Neural progenitor cell (in vitro differentiated cells): Measurements from ENCODE around the gene LLCFC1. TPM values are rescaled to one million over a fixed set of nuclear protein-coding genes. Genes with fewer than 3 reads are reported as not detected.

Experiments
- DNase-seq: peaks from one replicate; pipeline ENCODE4 v3.0.0-alpha.2; 2016; ENCODE audit warnings: low spot score
- H2AFZ ChIP-seq: fragments of 200-600 bp; sonication (generic); replicated peaks from 2 replicates; pipeline ENCODE4 v1.6.1; 2016; ENCODE audit warnings: antibody characterized with exemption
- H3F3A ChIP-seq: fragments of 200-600 bp; sonication (generic); 2 replicates; pipeline ENCODE4 v1.6.1; 2016; ENCODE audit warnings: antibody characterized with exemption, low read depth
- H3K27ac ChIP-seq: fragments of 200-600 bp; sonication (generic); 2 replicates; pipeline ENCODE4 v1.5.1; 2016; ENCODE audit warnings: mild to moderate bottlenecking
- H3K27me3 ChIP-seq: fragments of 200-600 bp; sonication (generic); 2 replicates; pipeline ENCODE4 v1.6.1; 2016; ENCODE audit warnings: mild to moderate bottlenecking, moderate library complexity
- H3K36me3 ChIP-seq: fragments of 200-600 bp; sonication (generic); 2 replicates; pipeline ENCODE4 v1.5.1; 2016
- H3K4me1 ChIP-seq: fragments of 200-600 bp; sonication (generic); 2 replicates; pipeline ENCODE4 v1.6.1; 2016; ENCODE audit warnings: mixed run types
- H3K4me2 ChIP-seq: fragments of 200-600 bp; sonication (generic); 2 replicates; pipeline ENCODE4 v1.6.1; 2016
- H3K4me3 ChIP-seq: fragments of 200-600 bp; sonication (generic); 2 replicates; pipeline ENCODE4 v1.5.1; 2016
- H3K79me2 ChIP-seq: fragments of 200-600 bp; sonication (generic); 2 replicates; pipeline ENCODE4 v1.6.1; 2016; ENCODE audit warnings: low read depth
- H3K9ac ChIP-seq: fragments of 200-600 bp; sonication (generic); 2 replicates; pipeline ENCODE4 v1.6.1; 2016
- H3K9me3 ChIP-seq: fragments of 200-600 bp; sonication (generic); 2 replicates; pipeline ENCODE4 v1.5.1; 2016; ENCODE audit warnings: low read depth
- H4K20me1 ChIP-seq: fragments of 200-600 bp; sonication (generic); 2 replicates; pipeline ENCODE4 v1.6.1; 2016; ENCODE audit warnings: low read depth
- H3K27ac Mint-ChIP-seq: 3 replicates; pipeline ENCODE4 v1.8.0; 2021; ENCODE audit warnings: mixed read lengths
- H3K27me3 Mint-ChIP-seq: 2 replicates; pipeline ENCODE4 v1.8.0; 2022; ENCODE audit warnings: low read depth, mild to moderate bottlenecking, inconsistent platforms, moderate library complexity, mixed read lengths; ENCODE audit not compliant: insufficient read depth
- H3K36me3 Mint-ChIP-seq: 3 replicates; pipeline ENCODE4 v1.8.0; 2021; ENCODE audit warnings: mixed read lengths
- H3K4me1 Mint-ChIP-seq: 3 replicates; pipeline ENCODE4 v1.8.0; 2021; ENCODE audit warnings: mixed read lengths
- H3K4me3 Mint-ChIP-seq: 3 replicates; pipeline ENCODE4 v1.8.0; 2021; ENCODE audit warnings: mild to moderate bottlenecking, moderate library complexity, mixed read lengths
- H3K9me3 Mint-ChIP-seq: 3 replicates; pipeline ENCODE4 v1.8.0; 2020; ENCODE audit warnings: mixed read lengths
- CTCF ChIP-seq: fragments of 200-600 bp; sonication (generic); IDR thresholded peaks from 2 replicates; pipeline ENCODE4 v1.5.1; 2017; ENCODE audit warnings: antibody characterized with exemption, mild to moderate bottlenecking
- EZH2 ChIP-seq: fragments of 200-600 bp; sonication (generic); IDR thresholded peaks from 2 replicates; pipeline ENCODE4 v1.6.1; 2017; ENCODE audit warnings: antibody characterized with exemption, mild to moderate bottlenecking, moderate library complexity
- EZH2phosphoT487 ChIP-seq: fragments of 200-600 bp; sonication (generic); IDR thresholded peaks from 2 replicates; pipeline ENCODE4 v1.6.1; 2017; ENCODE audit warnings: antibody characterized with exemption
- total RNA-seq: library from RNA; depleted of rRNA; stranded (reverse); fragments of >200 nt; gene quantifications from 2 replicates; pipeline ENCODE4 v1.2.3, GENCODE V29; 2015; ENCODE audit warnings: low replicate concordance

LLCFC1 gene
- total RNA-seq, 1 donor from 2014 or later = not detected

GRCh38 chr7:142954680-142955268 is 15.5 kb downstream of the LLCFC1 start:
- no peak overlapping the region for H3K4me3 ChIP-seq
- Mint-ChIP-seq H3K27me3 (peaks cover 2% of the 10 kb centered on the region), H3K27ac (no peak overlapping the region), H3K4me3 (no peak overlapping the region), H3K36me3 (no peaks in the 10 kb centered on the region), H3K9me3 (peaks cover 5% of the 10 kb centered on the region), H3K4me1 (no peaks in the 10 kb centered on the region)
- H2AFZ ChIP-seq = no peak overlapping the region
- H3K9me3 ChIP-seq = no peaks in the 10 kb centered on the region
- H3K36me3 ChIP-seq = no peaks in the 10 kb centered on the region
- no peak overlapping the region for H3K4me2 ChIP-seq
- no peaks in the 10 kb centered on the region for H3K79me2 ChIP-seq
- no peaks in the 10 kb centered on the region for H3F3A ChIP-seq
- H4K20me1 ChIP-seq = no peaks in the 10 kb centered on the region
- DNase-seq = no peak
- no peak overlapping the region for H3K9ac ChIP-seq
- no peaks in the 10 kb centered on the region for H3K27me3 ChIP-seq
- no peak overlapping the region for H3K27ac ChIP-seq
- no peaks in the 10 kb centered on the region for H3K4me1 ChIP-seq
- TF ChIP-seq EZH2 = no peak
- TF ChIP-seq EZH2phosphoT487 = no peak
- no peak for TF ChIP-seq CTCF

GRCh38 chr7:142956951-142957623 is 17.8 kb downstream of the LLCFC1 start:
- TF ChIP-seq EZH2 (no peak), EZH2phosphoT487 (no peak), CTCF (no peak)
- Histone ChIP-seq H2AFZ (no peak overlapping the region), H3K4me3 (no peak overlapping the region), H3K9ac (no peak overlapping the region), H3F3A (no peaks in the 10 kb centered on the region), H3K9me3 (no peaks in the 10 kb centered on the region), H4K20me1 (no peaks in the 10 kb centered on the region), H3K4me1 (peaks cover 2% of the 10 kb centered on the region), H3K79me2 (no peaks in the 10 kb centered on the region), H3K4me2 (no peak overlapping the region), H3K36me3 (no peaks in the 10 kb centered on the region), H3K27me3 (no peaks in the 10 kb centered on the region), H3K27ac (no peak overlapping the region)
- H3K27ac Mint-ChIP-seq = no peak overlapping the region
- peaks cover 5% of the 10 kb centered on the region for H3K9me3 Mint-ChIP-seq
- DNase-seq = no peak
- H3K4me3 Mint-ChIP-seq = no peak overlapping the region
- no peaks in the 10 kb centered on the region for H3K4me1 Mint-ChIP-seq
- H3K36me3 Mint-ChIP-seq = no peaks in the 10 kb centered on the region
- H3K27me3 Mint-ChIP-seq = peaks cover 4% of the 10 kb centered on the region

- no peak overlapping the region for H3K27ac ChIP-seq
- no peaks in the 10 kb centered on the region for H3F3A ChIP-seq
- no peak for DNase-seq
- no peaks in the 10 kb centered on the region for H3K36me3 ChIP-seq
- peaks cover 5% of the 10 kb centered on the region for H3K9me3 Mint-ChIP-seq
- no peaks in the 10 kb centered on the region for H3K9me3 ChIP-seq
- H3K4me2 ChIP-seq = no peak overlapping the region
- no peak overlapping the region for H2AFZ ChIP-seq
- no peak overlapping the region for H3K9ac ChIP-seq
- H3K4me1 ChIP-seq = peaks cover 9% of the 10 kb centered on the region
- no peak overlapping the region for H3K4me3 ChIP-seq
- H3K27ac Mint-ChIP-seq = no peak overlapping the region
- peaks cover 6% of the 10 kb centered on the region for H3K4me1 Mint-ChIP-seq
- no peaks in the 10 kb centered on the region for H3K79me2 ChIP-seq
- H4K20me1 ChIP-seq = no peaks in the 10 kb centered on the region
- no peaks in the 10 kb centered on the region for H3K27me3 ChIP-seq
- H3K36me3 Mint-ChIP-seq = no peaks in the 10 kb centered on the region
- no peak for TF ChIP-seq CTCF
- no peak for TF ChIP-seq EZH2phosphoT487
- TF ChIP-seq EZH2 = no peak
- peaks cover 4% of the 10 kb centered on the region for H3K27me3 Mint-ChIP-seq
- H3K4me3 Mint-ChIP-seq = no peak overlapping the region
Observed at GRCh38 chr7:142957723-142958122, 18.4 kb downstream of the LLCFC1 start.
